HG03066 (cell line): Measurements from ENCODE around the gene HOGA1.
A peak's percentile ranks its signal among the peaks of the same experiment; 100 is the strongest.
"Not testable (repeated sequence)": the region's sequence is repeated elsewhere in the genome, so short reads cannot be mapped to it uniquely, and the experiment has no call there.

Experiments
- ATAC-seq: cut with Tn5 transposase; IDR thresholded peaks from one replicate; pipeline ENCODE4 v1.9.1; 2021; ENCODE audit warnings: low read depth; ENCODE audit not compliant: unreplicated experiment

Gene HOGA1

DNA sequence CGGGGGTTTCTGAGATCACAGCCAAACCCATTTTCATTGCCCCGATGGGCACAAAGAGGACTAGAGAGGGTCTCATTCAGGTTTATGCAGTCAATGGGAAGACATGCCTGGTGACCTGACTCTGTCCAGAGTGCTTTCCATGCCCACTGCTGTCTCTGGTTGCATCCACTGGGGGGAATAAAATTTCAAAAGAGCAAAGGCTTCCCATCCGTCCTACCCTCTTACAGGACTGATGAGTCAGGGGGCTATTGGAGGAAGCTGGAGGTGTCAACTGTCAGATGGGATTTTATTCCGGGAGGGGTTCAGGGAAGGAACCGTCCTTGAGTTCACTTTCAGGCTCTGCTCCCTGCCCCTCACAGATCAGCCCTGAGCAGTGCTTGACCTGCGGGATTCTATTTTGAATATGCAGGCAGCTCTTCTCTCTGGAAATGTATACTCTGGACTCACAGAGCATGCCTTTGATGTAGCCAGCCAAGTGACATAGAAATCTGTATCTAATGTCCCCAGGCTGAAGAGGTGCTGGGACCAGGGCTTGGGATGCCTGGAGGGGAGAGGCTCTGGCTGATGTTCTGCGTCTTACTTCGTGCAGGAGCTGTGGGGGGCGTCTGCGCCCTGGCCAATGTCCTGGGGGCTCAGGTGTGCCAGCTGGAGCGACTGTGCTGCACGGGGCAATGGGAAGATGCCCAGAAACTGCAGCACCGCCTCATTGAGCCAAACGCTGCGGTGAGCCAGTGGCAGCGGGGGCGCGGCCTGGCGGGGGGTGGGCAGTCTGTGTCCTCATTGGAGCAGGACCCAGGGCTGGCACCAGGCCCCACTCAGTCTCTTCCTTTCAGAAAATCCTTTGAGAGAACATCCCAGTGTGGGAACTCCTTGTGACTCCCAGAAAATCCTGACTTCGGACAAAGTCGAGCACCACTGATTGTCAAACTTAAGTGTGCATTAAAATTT is 17.4 kb downstream of the HOGA1 start:
- ATAC-seq, result no peak

DNA sequence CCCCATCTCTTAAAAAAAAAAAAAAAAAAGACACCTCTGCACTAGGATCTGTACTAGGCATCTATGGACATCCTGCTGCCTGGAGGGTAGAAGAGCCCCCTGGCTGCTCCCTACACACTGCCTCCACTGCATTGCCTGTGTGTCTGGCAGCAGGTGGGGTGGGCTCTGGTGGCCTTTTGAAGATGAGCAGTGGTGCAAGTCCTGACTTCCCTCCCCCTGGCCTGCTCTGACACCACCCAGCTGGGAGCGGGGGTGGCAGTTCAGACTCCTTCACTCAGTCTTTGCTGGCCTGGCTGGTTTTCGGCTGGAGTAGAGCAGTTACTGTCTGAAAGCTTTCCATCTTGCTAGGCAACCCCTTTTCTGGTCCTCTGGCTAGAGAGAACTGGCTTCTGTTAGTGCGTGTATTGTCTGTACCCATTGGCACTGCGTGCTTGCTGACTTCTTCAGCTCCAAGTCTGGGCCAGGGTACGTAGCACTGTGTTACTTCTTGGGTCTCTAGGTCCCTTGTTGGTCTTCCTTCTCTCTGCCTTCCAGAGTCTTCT is 23.0 kb downstream of the HOGA1 start:
- no peak for ATAC-seq

DNA sequence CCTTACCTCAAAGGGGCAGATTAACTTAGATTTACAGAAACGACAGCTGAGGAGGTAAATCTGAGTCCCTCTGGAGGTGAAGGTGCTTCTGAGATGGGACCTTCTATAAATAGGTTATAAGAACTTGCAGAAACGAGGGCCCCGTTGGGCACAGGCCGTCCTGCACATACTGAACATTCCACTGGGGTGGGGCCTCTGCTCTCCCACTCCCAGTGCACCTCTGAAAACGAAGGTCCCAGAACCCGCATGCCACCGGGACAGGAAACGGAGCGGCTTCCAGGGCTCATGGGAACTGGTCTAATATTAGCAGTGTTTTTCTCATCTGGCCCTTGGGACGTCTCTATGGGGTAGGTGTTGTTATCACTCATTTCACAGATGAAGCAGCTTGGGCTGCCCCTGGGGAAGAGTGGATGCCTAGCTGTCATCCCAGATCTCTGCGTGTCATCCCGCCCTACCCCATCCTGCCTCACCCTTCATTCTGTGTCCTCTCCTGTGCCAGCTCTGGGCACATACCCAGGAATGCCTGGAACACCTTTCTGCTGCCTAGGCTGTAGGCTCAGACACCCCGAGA is 24.9 kb downstream of the HOGA1 start:
- no peak for ATAC-seq

DNA sequence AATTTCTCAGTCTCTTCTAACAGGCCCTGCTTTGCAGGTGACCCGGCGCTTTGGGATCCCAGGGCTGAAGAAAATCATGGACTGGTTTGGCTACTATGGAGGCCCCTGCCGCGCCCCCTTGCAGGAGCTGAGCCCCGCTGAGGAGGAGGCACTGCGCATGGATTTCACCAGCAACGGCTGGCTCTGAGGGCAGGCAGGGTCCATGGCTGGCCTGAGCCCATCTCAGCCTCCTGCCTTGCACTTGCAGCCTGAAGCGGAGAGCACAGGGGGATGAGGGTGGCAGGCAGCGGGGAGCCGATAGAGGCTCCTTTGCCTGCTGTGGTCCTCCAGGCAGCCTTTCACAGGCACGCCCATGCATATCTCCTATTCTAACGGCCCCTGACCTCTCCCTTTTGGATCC is 27.3 kb downstream of the HOGA1 start:
- no peak for ATAC-seq

DNA sequence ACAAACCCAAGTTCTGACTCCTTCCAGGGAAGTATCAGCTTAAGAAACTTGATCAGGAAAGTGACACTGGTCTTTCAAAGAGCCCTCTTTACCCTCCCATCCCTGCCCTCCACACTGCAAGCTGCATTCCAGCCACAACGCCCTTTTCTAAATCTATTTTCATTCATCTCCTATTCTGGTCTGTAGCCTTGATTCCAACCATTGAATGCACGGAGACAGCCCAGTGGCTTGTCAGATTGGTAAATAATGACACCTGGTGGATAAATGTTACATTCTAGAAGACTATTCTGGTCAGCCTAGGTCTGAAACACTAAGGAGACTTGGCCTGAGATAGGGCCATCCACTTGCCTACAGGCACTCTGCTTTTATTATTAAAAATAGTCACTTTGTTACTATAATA is 28.2 kb downstream of the HOGA1 start:
- no peak for ATAC-seq

DNA sequence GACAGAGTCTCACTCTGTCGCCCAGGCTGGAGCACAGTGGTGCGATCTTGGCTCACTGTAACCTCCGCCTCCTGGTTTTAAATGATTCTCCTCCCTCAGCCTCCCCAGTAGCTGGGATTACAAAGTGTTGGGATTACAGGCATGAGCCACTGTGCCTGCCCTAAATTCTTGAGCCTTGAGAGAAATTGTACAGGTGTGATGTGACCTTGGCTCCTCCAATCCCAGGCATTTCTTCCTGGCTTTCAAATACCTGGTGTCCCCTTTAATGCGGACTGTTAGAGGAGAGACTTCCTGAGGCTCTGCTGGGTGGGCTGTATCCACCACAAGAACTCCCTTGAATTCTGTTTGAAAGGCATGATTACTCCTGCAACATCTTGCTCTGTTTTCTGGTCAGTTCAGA is 34.1 kb downstream of the HOGA1 start:
- no peak for ATAC-seq

DNA sequence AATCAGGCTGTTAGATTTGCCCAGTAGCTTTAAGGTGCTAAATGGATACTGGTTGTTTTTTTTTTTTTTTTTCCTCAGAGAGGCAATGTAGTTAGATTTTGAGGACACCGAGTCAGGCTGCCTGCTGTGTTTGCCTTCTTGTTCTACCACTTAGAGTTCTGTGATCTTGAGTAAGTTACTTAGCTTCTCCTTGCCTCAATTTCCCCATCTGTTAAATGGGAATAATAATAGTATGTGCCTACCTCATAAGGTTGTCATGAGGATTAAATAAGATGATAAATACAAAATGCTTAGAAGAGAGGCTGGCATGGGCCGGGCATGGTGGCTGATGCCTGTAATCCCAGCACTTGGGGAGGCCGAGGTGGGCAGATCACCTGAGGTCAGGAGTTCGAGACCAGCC is 34.5 kb downstream of the HOGA1 start:
- no peak for ATAC-seq

DNA sequence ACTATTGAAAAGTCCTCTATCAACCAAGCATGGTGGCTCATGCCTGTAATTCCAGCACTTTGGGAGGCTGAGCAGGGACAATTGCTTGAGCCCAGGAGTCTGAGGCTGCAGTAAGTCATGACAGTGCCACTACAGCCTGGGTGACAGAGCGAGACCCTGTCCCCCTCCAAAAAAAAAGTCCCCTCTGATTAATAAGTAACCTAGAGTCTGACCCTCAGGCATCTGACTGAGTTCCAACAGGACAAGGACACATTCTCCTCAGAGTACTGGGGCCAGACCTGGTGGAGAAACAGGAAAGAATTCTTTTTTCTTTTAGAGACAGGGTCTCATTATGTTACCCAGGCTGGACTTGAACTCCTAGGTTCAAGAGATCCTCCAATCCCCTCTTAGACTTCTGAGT is 39.1 kb downstream of the HOGA1 start:
- no peak for ATAC-seq

DNA sequence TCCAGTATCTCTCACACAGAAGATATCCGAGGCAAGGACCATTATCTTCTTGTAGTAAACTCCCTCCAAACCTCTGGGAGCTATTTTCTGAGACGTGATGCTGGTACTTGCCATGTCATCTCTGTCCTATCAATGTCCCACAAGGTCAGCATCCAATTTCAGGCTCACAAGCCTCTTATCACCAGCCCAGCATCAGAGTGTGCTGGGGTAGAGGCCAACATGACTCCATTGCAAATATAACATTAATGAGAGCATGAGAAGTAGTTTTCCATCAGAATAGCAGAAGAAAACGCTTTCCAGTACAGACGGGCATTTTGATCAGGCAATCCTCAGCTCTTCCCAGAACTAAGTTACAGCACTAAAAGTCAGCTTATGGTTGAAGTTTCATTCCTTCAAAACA is 43.5 kb downstream of the HOGA1 start:
- no peak for ATAC-seq

DNA sequence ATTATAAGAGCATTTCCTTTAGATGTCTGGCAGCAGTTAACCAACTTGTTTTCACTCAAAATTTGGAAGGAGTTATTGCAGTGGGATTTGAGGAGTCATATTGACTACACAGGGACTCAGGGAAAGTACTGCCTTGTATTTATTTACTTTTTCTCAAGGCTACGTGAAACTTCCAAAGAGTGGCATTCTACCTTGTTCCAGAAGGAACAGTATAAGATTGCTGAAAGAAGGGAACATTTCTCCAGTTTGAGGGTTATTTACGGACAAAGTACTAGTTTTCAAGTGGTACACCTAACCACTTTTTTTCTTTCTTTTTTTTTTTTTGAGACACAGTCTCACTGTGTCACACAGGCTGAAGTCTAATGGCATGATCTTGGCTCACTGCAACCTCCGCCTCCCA is 44.0 kb downstream of the HOGA1 start:
- no peak for ATAC-seq

DNA sequence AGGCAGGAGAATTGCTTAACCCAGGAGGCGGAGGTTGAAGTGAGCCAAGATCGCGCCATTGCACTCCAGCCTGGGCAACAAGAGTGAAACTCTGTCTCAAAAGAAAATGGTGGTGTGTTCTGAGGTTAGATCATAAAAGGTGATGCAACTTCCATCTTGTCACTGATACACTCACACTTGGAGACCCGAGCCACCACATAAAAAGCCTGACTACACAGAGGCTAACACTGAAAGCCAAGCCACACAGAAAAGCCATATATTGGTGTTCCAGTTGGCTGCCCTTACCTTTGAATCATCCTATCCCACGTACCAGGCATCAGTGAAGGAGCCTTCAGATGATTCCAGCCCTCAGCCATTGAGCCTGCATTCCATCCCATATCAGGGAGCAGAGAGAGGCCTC is 45.1 kb downstream of the HOGA1 start:
- ATAC-seq, result no peak

DNA sequence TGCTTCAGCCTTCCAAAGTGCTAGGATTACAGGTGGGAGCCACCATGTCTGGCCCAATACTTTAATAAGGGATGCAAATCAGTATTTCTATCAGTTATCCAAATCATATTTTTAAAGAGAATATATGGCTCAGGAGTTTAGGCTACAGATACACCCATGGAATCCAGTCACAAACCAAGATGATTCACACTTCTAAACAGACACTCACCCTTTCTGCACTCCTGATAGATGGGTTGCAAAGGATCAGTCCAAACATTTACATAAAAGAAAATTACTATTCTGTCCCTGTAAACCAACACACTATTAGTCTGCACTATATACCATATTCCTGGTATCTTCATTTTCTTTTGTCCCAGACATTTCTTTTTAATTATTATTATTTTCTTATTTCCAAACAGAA is 46.9 kb downstream of the HOGA1 start:
- ATAC-seq, result no peak

DNA sequence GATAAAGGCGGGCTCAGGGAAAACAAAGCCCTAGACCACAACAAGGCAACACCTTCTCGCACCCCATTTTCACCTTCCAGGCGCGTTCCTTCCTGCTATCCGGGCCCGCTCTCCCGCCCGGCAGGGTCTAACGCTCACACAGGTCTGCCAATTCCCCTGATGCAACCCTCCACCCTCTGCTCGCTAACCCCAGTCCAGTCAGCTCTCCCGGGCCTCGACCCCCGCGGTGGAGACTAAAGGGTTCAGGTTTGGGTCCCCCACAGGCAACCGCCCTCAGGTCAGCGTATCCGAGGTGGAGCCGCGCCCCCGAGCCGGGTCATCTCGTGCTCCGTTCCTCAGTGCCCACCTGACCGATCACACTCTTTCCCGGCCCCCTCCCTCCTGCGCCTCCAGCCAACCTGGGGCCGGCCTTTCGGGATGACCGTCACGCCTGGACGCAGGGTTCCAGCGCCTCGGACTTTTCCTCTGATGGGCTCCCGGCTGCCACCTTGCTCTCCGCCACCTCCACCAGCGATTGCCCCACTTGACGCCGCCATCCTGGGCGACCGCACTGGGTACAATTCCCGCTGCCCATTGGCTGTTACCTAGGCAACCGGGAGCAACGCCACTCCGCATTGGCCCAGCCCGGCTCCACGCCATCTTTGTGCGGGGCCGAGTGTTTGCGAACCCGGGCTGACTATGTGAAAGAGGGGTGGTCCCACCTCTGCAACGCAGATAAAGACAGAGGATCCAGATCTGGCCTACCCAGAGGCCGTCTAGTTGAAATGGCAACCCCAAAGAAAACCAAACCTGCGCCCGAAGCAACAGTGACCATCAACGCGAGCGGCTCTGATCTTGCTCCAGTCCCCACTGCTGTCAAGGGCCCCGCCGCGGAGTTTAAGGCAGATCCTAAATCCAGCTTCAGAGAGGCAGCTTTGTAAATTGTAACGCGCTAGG is 49.0 kb downstream of the HOGA1 start, which contains the start of gene MORN4:
TSS of gene MORN4 (minus strand) at position 552 of the 936 bp plus-strand sequence. CDS start 13,847 bp downstream, outside the sequence.
- ATAC-seq, result peak; percentile 99

DNA sequence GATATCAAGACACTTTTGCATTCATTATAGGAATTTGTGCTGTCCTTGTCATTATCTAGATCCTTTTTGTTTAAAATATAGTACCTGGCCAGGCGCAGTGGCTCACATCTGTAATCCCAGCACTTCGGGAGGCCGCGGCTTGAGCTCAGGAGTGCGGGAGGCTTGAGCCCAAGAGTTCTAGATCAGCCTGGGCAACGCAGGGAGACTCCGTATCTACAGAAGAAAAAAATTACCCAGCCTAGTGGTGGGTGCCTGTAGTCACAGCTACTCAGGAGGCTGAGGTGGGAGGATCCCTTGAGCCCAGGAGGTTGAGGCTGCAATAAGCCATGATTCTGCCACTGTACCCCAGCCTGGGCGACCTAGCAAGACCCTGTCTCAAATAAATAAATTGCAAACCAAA is 49.7 kb downstream of the HOGA1 start:
- ATAC-seq, result no peak

DNA sequence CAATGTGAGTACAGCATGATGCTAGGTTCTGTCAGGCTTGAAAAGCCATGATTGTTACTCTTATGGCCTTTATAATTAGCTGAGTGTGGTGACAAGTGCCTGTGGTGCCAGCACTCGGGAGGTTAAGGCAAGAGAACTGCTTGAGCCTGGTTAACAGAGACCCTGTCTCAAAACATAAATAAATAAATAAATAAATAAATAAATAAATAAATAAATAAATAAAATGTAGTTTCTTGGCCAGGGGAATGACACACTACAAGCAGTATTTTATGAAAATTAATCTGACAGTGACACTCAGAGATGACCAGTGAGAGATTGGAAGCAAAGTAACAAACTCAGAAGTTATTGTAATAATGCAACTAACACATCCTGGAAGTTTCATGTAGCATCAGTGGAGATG is 51.4 kb downstream of the HOGA1 start:
- no peak for ATAC-seq

DNA sequence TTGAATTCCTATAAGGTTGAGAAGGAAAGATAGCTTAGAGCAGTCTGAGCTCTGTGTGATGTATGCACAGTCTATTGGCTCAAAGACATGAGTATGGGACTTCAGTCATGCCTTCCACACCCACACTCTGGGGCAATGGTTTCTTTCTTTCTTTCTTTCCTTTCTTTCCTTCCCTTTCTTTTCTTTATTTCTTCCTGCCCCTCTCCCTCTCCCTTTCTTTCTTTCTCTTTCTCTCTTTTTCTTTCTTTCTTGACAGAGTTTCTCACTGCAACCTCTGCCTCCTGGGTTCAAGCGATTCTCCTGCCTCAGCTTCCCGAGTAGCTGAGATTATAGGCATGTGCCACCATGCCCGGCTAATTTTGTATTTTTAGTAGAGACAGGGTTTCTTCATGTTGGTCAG is 54.9 kb downstream of the HOGA1 start:
- ATAC-seq, result not testable (repeated sequence)

DNA sequence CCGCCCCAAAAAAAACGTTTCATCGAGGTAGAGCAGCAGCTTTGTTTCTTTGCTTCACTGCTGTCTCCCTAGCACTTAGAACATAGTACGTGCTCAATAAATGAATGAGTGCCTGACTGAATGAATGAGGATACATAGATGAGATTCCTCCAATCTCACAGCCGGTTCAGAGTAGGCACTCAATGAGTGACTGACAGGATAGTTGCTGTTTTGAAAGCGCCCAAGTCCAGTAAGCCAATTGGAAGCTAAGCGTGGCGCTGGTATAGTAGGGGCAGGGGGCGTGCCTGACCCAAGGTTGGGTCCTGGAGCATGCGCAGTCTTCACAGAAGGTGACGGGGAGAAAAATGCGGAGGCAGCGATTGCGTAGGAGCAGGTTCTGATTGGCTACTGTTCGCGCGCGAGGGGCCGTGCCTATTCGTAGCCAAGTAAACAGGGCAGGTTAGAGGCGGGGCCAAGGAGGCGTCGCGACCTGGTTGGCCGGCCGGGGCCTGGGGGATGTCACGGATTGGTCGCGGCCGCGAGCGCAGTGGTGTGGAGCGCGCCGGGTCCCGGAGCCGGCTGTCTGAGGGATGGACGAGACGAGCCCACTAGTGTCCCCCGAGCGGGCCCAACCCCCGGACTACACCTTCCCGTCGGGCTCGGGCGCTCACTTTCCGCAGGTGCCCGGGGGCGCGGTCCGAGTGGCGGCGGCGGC is 56.1 kb downstream of the HOGA1 start, which contains the start of gene PI4K2A:
TSS of gene PI4K2A (plus strand) at position 498 of the 694 bp plus-strand sequence. CDS start at position 570, 72 bp downstream.
- ATAC-seq, result peak; percentile 99

DNA sequence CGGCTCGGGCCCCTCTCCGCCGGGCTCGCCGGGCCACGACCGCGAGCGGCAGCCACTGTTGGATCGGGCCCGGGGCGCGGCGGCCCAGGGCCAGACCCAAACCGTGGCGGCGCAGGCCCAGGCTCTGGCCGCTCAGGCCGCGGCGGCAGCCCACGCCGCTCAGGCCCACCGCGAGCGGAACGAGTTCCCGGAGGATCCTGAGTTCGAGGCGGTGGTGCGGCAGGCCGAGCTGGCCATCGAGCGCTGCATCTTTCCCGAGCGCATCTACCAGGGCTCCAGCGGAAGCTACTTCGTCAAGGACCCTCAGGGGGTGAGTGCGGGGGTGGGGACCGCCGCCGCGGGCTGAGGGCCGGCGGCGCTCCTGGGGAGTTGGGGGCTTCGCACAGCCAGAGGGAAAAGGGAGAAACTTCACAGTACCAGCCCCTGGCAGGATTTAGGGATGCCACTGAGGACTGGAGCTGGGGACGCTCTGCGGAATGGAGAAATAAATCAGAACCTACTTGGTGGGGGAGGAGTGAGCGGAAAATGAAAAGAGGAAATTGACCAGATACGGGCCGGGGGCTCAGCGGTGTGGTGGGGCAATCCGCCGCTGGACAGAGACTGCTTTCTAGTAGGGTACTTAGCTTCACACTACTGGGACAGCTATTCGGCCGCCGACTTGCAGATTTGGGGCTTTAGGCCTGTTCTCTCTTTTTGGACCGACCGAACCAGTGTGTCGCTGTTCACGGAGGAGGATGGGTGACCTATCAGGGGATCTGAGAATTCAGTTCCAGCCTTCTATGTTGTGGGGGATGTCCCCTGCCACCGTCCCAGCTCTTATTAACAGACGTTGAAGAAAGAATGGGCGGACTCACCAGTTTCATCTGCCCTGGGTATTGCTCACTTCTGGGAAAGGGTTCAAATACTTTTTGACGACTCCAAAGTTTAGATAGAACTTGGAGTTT is 57.0 kb downstream of the HOGA1 start:
- peak; percentile 5 for ATAC-seq
